Sigmoid colon (tissue), 4 donors: ENCODE data around the gene RNASE3.
"Not testable (repeated sequence)": the region's sequence is repeated elsewhere in the genome, so short reads cannot be mapped to it uniquely, and the experiment has no call there.

Experiments used
- CTCF ChIP-seq, 4 experiments: fragments of 450-650 bp in 3 of 4; fragments of 200-600 bp in 1 of 4; IDR thresholded peaks; one replicate each; pipeline ENCODE4 v1.5.1; 2016 to 2019; ENCODE audit warnings: antibody characterized with exemption in 4 of 4, mild to moderate bottlenecking in 3 of 4, moderate library complexity in 2 of 4
- EP300 ChIP-seq, 4 donors: sonication (generic); formaldehyde crosslinking; IDR thresholded peaks; one replicate each; pipeline ENCODE4 v1.6.1; 2017; ENCODE audit warnings: antibody characterized with exemption in 4 of 4
- POLR2A ChIP-seq, 2 donors: fragments of 450-650 bp; IDR thresholded peaks; one replicate each; pipeline ENCODE4 v1.6.1; 2016; ENCODE audit warnings: antibody characterized with exemption in 2 of 2, mild to moderate bottlenecking in 2 of 2, moderate library complexity in 2 of 2
- POLR2AphosphoS5 ChIP-seq, 4 donors: sonication (generic); formaldehyde crosslinking; IDR thresholded peaks; one replicate each; pipeline ENCODE4 v1.6.1; 2017; ENCODE audit warnings: antibody characterized with exemption in 4 of 4

GRCh38 chr14:20919038-20919756 is 28.0 kb downstream of the RNASE3 start:
- TF ChIP-seq CTCF, POLR2A, POLR2AphosphoS5, EP300 (IDR thresholded peaks at IDR 0.05): not testable (repeated sequence)
